Measurements from ENCODE around the gene PPARGC1A.

DNA sequence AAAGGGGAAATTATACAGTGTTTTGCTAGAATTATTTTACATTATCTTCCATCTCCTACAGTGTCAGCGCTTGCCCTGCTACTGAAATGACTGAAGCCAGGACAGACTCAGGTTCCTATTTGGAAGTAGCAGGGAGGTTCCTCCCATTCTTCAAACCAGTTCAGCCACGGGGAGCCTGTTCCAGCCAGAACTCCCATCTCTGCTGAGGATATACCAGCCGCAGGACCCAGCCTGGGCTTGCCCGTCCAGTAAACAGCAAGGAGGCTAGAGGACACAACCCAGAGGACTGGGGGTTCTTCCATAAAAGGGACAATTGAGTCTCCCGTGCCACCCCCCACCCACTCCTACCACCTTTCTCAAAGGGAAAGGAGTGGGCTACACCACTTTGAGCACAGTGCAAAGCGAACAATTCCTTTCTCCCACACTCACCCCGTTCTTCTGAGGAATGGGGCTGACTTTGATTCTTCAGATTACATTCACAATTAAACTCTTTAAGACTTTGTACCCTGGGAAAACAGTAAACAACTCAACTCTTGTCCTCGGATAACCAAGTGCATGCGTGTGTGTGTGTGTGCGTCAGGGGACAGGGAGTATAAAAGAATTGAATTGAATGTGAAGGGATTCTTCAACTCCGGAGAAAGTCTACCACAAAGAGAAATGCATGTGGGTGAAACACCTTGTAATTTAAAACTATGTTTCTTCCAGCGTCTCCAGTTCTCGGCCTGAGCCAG, 31.0 kb upstream of the PPARGC1A start:
- TF ChIP-seq, protein P1, sequence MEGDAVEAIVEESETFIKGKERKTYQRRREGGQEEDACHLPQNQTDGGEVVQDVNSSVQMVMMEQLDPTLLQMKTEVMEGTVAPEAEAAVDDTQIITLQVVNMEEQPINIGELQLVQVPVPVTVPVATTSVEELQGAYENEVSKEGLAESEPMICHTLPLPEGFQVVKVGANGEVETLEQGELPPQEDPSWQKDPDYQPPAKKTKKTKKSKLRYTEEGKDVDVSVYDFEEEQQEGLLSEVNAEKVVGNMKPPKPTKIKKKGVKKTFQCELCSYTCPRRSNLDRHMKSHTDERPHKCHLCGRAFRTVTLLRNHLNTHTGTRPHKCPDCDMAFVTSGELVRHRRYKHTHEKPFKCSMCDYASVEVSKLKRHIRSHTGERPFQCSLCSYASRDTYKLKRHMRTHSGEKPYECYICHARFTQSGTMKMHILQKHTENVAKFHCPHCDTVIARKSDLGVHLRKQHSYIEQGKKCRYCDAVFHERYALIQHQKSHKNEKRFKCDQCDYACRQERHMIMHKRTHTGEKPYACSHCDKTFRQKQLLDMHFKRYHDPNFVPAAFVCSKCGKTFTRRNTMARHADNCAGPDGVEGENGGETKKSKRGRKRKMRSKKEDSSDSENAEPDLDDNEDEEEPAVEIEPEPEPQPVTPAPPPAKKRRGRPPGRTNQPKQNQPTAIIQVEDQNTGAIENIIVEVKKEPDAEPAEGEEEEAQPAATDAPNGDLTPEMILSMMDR (IDR thresholded peaks at IDR 0.05), result no peak
- no peak for TF ChIP-seq EZH2 (IDR thresholded peaks at IDR 0.05; ENCODE audit: borderline replicate concordance, insufficient read depth, low read depth, low read length, poor library complexity, severe bottlenecking)

Data from B cell (primary cell).